Nephron progenitor cell (in vitro differentiated cells): Measurements from ENCODE around the gene C19orf85.

Source experiments
- DNase-seq: peaks from one replicate; pipeline ENCODE4 v3.0.0; 2021
- H3K27ac Mint-ChIP-seq: 2 replicates; pipeline ENCODE4 v1.8.0; 2021; ENCODE audit warnings: mild to moderate bottlenecking, moderate library complexity, mixed read lengths
- H3K27me3 Mint-ChIP-seq: 2 replicates; pipeline ENCODE4 v1.8.0; 2021; ENCODE audit warnings: mild to moderate bottlenecking, low read depth, mixed read lengths; ENCODE audit not compliant: poor library complexity
- H3K36me3 Mint-ChIP-seq: 2 replicates; pipeline ENCODE4 v1.8.0; 2021; ENCODE audit warnings: low read depth, mixed read lengths
- H3K4me1 Mint-ChIP-seq: 2 replicates; pipeline ENCODE4 v1.8.0; 2021; ENCODE audit warnings: mixed read lengths
- H3K4me3 Mint-ChIP-seq: 2 replicates; pipeline ENCODE4 v1.8.0; 2021; ENCODE audit warnings: mild to moderate bottlenecking, moderate library complexity, mixed read lengths
- H3K9me3 Mint-ChIP-seq: 2 replicates; pipeline ENCODE4 v1.8.0; 2021; ENCODE audit warnings: mild to moderate bottlenecking, moderate library complexity, mixed read lengths
- TF ChIP-seq, protein P1 (sequence below): fragments of 200-600 bp; sonication (generic); IDR thresholded peaks from 2 replicates; pipeline ENCODE4 v1.5.0; 2021; ENCODE audit warnings: antibody characterized with exemption

Gene C19orf85

DNA sequence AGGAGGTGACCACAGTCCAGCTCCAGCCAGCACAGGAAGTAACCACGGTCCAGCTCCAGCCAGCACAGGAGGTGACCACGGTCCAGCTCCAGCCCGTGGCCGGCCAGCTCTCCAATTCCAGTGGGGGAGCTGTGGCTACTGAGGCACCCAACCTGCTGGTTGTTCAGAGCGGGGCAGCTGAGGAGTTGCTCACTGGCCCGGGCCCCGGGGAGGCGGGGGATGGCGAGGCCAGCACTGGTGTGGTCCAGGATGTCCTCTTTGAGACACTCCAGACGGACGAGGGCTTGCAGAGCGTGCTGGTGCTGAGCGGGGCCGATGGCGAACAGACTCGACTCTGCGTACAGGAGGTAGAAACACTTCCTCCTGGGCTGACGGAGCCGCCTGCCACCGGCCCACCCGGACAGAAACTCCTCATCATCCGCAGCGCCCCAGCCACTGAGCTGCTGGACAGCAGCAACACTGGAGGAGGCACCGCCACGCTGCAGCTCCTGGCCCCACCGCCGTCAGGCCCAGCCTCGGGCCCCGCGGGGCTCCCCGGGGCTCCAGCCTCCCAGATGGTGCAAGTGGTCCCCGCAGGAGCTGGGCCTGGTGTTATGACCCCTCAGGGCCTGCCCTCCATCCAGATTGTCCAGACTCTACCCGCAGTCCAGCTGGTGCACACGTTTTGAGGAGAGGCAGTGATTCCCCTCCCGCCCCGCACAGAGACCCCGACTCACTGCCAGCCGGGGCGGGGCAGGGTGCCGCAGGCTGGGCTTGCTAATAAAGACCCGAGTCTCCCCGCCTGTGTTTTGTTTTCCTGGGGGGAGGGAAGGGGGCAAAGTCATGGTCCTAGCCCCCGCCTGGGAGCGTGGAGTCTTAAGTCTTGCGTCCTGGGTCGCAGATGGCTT is 19.4 kb upstream of the C19orf85 start:
- Mint-ChIP-seq H3K9me3 (no peaks in the 10 kb centered on the region), H3K4me3 (peak overlapping the region; percentile 73), H3K36me3 (peaks cover 7% of the 10 kb centered on the region), H3K27ac (no peak overlapping the region), H3K4me1 (peaks cover 46% of the 10 kb centered on the region), H3K27me3 (peaks cover 3% of the 10 kb centered on the region)
- no peak for DNase-seq
- TF ChIP-seq, protein P1, sequence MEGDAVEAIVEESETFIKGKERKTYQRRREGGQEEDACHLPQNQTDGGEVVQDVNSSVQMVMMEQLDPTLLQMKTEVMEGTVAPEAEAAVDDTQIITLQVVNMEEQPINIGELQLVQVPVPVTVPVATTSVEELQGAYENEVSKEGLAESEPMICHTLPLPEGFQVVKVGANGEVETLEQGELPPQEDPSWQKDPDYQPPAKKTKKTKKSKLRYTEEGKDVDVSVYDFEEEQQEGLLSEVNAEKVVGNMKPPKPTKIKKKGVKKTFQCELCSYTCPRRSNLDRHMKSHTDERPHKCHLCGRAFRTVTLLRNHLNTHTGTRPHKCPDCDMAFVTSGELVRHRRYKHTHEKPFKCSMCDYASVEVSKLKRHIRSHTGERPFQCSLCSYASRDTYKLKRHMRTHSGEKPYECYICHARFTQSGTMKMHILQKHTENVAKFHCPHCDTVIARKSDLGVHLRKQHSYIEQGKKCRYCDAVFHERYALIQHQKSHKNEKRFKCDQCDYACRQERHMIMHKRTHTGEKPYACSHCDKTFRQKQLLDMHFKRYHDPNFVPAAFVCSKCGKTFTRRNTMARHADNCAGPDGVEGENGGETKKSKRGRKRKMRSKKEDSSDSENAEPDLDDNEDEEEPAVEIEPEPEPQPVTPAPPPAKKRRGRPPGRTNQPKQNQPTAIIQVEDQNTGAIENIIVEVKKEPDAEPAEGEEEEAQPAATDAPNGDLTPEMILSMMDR: no peak

DNA sequence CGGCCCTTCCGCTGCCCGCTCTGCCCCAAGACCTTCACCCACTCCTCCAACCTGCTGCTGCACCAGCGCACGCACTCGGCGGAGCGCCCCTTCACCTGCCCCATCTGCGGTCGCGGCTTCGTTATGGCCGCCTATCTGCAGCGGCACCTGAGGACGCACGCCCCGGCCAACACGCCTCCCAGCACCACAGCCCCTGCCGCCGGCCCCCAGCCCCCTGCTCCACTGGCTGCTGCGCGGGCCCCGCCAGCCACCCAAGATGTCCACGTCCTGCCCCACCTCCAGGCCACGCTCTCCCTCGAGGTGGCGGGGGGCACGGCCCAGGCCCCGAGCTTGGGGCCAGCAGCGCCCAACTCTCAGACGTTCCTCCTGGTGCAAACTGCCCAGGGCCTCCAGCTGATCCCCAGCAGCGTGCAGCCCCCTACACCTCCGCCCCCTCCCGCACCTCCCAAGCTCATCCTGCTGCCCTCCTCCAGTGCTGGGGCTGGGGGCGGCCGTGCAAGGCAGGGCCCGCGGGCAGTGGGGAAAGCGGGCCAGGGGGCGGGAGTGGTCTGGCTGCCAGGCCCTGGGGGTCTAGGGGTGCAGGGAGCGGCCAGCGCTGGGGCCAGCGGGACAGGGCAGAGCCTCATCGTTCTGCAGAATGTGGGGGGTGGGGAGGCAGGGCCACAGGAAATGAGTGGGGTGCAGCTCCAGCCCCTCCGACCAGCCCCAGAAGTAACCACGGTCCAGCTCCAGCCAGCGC is 18.6 kb upstream of the C19orf85 start:
- H3K27me3 Mint-ChIP-seq: peaks cover 3% of the 10 kb centered on the region
- H3K27ac Mint-ChIP-seq: no peak overlapping the region
- peaks cover 49% of the 10 kb centered on the region for H3K4me1 Mint-ChIP-seq
- H3K4me3 Mint-ChIP-seq: no peak overlapping the region
- TF ChIP-seq, protein P1: no peak
- no peaks in the 10 kb centered on the region for H3K9me3 Mint-ChIP-seq
- H3K36me3 Mint-ChIP-seq: peaks cover 7% of the 10 kb centered on the region
- DNase-seq: no peak

DNA sequence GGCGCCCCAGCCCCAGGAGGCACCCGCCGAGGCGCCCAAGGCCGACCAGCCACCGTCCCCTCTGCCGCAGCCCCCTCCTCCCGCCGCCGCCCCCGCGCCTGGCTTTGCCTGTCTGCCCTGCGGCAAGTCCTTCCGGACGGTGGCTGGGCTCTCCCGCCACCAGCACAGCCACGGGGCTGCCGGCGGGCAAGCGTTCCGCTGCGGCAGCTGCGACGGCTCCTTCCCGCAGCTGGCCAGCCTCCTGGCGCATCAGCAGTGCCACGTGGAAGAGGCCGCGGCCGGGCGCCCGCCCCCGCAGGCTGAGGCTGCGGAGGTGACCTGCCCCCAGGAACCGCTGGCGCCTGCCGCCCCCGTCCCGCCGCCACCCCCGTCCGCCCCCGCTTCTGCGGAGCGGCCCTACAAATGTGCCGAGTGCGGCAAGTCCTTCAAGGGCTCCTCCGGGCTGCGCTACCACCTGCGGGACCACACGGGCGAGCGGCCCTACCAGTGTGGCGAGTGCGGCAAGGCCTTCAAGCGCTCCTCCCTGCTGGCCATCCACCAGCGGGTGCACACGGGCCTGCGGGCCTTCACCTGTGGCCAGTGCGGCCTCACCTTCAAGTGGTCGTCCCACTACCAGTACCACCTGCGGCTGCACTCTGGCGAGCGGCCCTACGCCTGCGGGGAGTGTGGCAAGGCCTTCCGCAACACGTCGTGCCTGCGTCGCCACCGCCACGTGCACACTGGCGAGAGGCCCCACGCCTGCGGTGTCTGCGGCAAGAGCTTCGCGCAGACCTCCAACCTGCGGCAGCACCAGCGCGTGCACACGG is 17.8 kb upstream of the C19orf85 start:
- peaks cover 52% of the 10 kb centered on the region for H3K4me1 Mint-ChIP-seq
- TF ChIP-seq, protein P1: no peak
- H3K27me3 Mint-ChIP-seq: peaks cover under 1% of the 10 kb centered on the region

DNA sequence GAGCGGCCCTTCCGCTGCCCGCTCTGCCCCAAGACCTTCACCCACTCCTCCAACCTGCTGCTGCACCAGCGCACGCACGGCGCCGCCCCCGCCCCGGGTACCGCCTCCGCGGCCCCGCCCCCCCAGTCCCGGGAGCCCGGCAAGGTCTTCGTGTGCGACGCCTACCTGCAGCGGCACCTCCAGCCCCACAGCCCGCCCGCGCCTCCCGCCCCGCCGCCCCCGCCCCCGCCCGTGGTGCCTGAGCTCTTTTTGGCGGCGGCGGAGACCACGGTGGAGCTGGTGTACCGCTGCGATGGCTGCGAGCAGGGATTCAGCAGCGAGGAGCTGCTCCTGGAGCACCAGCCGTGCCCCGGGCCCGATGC is 17.2 kb upstream of the C19orf85 start:
- H3K27ac Mint-ChIP-seq: no peak overlapping the region
- TF ChIP-seq, protein P1: no peak
- H3K27me3 Mint-ChIP-seq: no peaks in the 10 kb centered on the region
- H3K4me1 Mint-ChIP-seq: peaks cover 51% of the 10 kb centered on the region
- H3K9me3 Mint-ChIP-seq: no peaks in the 10 kb centered on the region
- peaks cover 7% of the 10 kb centered on the region for H3K36me3 Mint-ChIP-seq
- no peak overlapping the region for H3K4me3 Mint-ChIP-seq
- DNase-seq: no peak

More for the DNA sequence above, 17.8 kb upstream of the C19orf85 start:
- DNase-seq: no peak
- Mint-ChIP-seq H3K4me3 (no peak overlapping the region), H3K9me3 (no peaks in the 10 kb centered on the region), H3K27ac (no peak overlapping the region), H3K36me3 (peaks cover 7% of the 10 kb centered on the region)

DNA sequence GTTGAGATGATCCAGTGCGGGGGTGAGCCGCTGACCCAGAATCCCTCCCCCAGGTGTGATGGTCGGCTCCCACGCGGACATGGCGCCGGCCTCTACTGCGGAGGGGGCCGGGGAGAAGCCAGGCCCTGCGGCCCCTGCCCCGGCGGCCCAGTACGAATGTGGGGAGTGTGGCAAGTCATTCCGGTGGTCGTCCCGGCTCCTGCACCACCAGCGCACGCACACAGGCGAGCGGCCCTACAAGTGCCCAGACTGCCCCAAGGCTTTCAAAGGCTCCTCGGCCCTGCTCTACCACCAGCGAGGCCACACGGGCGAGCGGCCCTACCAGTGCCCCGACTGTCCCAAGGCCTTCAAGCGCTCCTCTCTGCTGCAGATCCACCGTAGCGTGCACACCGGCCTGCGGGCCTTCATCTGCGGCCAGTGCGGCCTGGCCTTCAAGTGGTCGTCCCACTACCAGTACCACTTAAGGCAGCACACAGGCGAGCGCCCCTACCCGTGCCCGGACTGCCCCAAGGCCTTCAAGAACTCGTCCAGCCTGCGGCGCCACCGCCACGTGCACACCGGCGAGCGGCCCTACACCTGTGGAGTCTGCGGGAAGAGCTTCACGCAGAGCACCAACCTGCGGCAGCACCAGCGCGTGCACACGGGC is 16.7 kb upstream of the C19orf85 start:
- Mint-ChIP-seq H3K9me3 (no peaks in the 10 kb centered on the region), H3K27ac (no peak overlapping the region), H3K4me3 (no peak overlapping the region), H3K27me3 (no peaks in the 10 kb centered on the region), H3K36me3 (peaks cover 7% of the 10 kb centered on the region), H3K4me1 (peaks cover 49% of the 10 kb centered on the region)
- TF ChIP-seq, protein P1: no peak
- no peak for DNase-seq
